ENCODE data around the gene KCNH1. TPM values are rescaled to one million over a fixed set of nuclear protein-coding genes. Genes with fewer than 3 reads are reported as not detected.

KCNH1 gene
- total and polyA plus RNA-seq, 2 of the 4 experiments (the other 2 are of a cell fraction): 0.27 to 0.54 TPM

- Histone ChIP-seq H3K36me3 (ENCODE audit: control insufficient read depth, insufficient read depth, low read length) (no peaks in the 10 kb centered on the region), H3K14ac (replicated peaks; ENCODE audit: low read depth, low read length) (no peak overlapping the region), H2BK20ac (ENCODE audit: low read depth, low read length) (no peak overlapping the region), H3K23ac (ENCODE audit: low read depth, low read length) (peak overlapping the region; percentile 20; the same call in 1 of the 2 replicates), H3K4me2 (ENCODE audit: low read depth, low read length) (peak overlapping the region; percentile 77), H2BK15ac (ENCODE audit: low read depth, low read length) (no peak overlapping the region), H4K20me1 (ENCODE audit: insufficient read depth, low read length) (no peaks in the 10 kb centered on the region), H4K5ac (ENCODE audit: low read depth, low read length) (no peak overlapping the region), H3K18ac (ENCODE audit: low read depth, low read length) (no peak overlapping the region), H2BK5ac (ENCODE audit: low read depth, low read length, poor library complexity, severe bottlenecking) (no peak overlapping the region), H3K4ac (ENCODE audit: low read depth, low read length) (peak overlapping the region; percentile 60; the same call in 1 of the 2 replicates), H2BK120ac (ENCODE audit: low read depth, low read length) (peak overlapping the region; percentile 40; the same call in 1 of the 2 replicates), H4K91ac (ENCODE audit: insufficient read depth, low read depth, low read length) (no peak overlapping the region), H3K9me3 (ENCODE audit: control insufficient read depth, insufficient read depth, low read length) (no peaks in the 10 kb centered on the region), H2AK5ac (ENCODE audit: low read depth, low read length) (no peak overlapping the region), H3K79me1 (ENCODE audit: low read depth in 1 of 2, low read length in 2 of 2) (no peaks in the 10 kb centered on the region), H3K27ac (ENCODE audit: insufficient read depth, low read length) (no peak overlapping the region), H2AFZ (replicated peaks; ENCODE audit: low read length, poor library complexity) (peak overlapping the region; percentile 85), H3K9me1 (ENCODE audit: insufficient read depth, low read length) (no peaks in the 10 kb centered on the region), H3K4me1 (ENCODE audit: control insufficient read depth, insufficient read depth, low read length) (no peaks in the 10 kb centered on the region), H2AK9ac (replicated peaks; ENCODE audit: low read depth, low read length, poor library complexity) (no peak overlapping the region), H3K27me3 (ENCODE audit: control insufficient read depth, insufficient read depth, low read length) (peaks cover 8% of the 10 kb centered on the region), H4K8ac (ENCODE audit: low read depth in 2 of 2, low read length in 2 of 2) (no peak overlapping the region), H3K4me3 (ENCODE audit: insufficient read depth, low read depth, low read length) (peak overlapping the region; percentile 58), H3K9ac (ENCODE audit: low read depth, low read length) (no peak overlapping the region), H3K56ac (ENCODE audit: extremely low read depth, insufficient read depth, low read length) (0 out of 2 replicates have a peak overlapping the region, but pooled peaks have one; percentile 31)
- 1% methylated on average over 24 of the region's 31 CpGs; no CpG with 5 or more reads in 1 of the 2 experiments for WGBS, 2 experiments (ENCODE audit: extremely low coverage in 2 of 2, insufficient read length in 1 of 2)
- CTCF ChIA-PET: interaction anchor here (0.6 to 4.6 kb wide), 23 partner anchors 9 to 772 kb away, joined by 3 to 76 read pairs (median 5); no protein-coding TSS in a partner anchor
- no peak for TF ChIP-seq CHD1 (IDR thresholded peaks at IDR 0.05; ENCODE audit: low read depth, low read length)
- no peak for TF ChIP-seq BHLHE40 (IDR thresholded peaks at IDR 0.05; ENCODE audit: low read depth, low read length)
- no peak for TF ChIP-seq MAFK (IDR thresholded peaks at IDR 0.05; ENCODE audit: low read depth, low read length)
- TF ChIP-seq FOS (IDR thresholded peaks at IDR 0.05; ENCODE audit: low read depth, low read length): no peak
- TF ChIP-seq RAD21 (IDR thresholded peaks at IDR 0.05; ENCODE audit: low read length): no peak
- no peak for TF ChIP-seq MXI1 (IDR thresholded peaks at IDR 0.05; ENCODE audit: borderline replicate concordance, low read depth, low read length)
- no peak for TF ChIP-seq MAZ (IDR thresholded peaks at IDR 0.05; ENCODE audit: borderline replicate concordance, low read depth, low read length)
- TF ChIP-seq USF2 (IDR thresholded peaks at IDR 0.05; ENCODE audit: low read depth, low read length): no peak
- DNase-seq (no peak), ATAC-seq (ENCODE audit: low read depth) (peak; percentile 27)
- intact Hi-C loops (cut with micrococcal nuclease) (no loop called here), dilution Hi-C loops (cut with HindIII; ENCODE audit: low sequenced_read_pairs, unreplicated experiment) (no loop called here), in situ Hi-C loops (cut with MboI; ENCODE audit: low sequenced_read_pairs) (loop anchor here (5.0 kb wide), 2 partner anchors 546 to 686 kb away; no protein-coding TSS in a partner anchor)
- POLR2A ChIA-PET (ENCODE audit: unreplicated experiment): interaction anchor here (0.6 kb wide), 1 partner anchor 12 kb away, joined by 3 read pairs; no protein-coding TSS in a partner anchor
- no TSS peak for BruUV-seq (replicated peaks)
Measured at GRCh38 chr1:211133393-211133835, 534 bp downstream of the KCNH1 start.
